GM06990 (cell line): ENCODE data around the gene RFLNA.

Experiments
- DNase-seq: peaks from one replicate; pipeline ENCODE4 v3.0.0-alpha.2; 2011; ENCODE audit not compliant: insufficient read length; ENCODE audit errors: extremely low read depth
- H3K27me3 ChIP-seq: replicated peaks from 2 replicates; pipeline ENCODE4 v1.6.0; 2011; ENCODE audit warnings: low read length; ENCODE audit not compliant: control insufficient read depth, insufficient read depth
- H3K36me3 ChIP-seq: 2 replicates; pipeline ENCODE4 v1.5.1; 2011; ENCODE audit warnings: low read length; ENCODE audit not compliant: control insufficient read depth, insufficient read depth
- H3K4me3 ChIP-seq: replicated peaks from 2 replicates; pipeline ENCODE4 v1.5.1; 2011; ENCODE audit warnings: low read depth, mild to moderate bottlenecking, control low read depth, low read length
- CTCF ChIP-seq: IDR thresholded peaks from 2 replicates; pipeline ENCODE4 v1.5.1; 2011; ENCODE audit warnings: low read length, control low read depth, mild to moderate bottlenecking, inconsistent platforms; ENCODE audit not compliant: insufficient read depth, poor library complexity, severe bottlenecking

RFLNA gene

GRCh38 chr12:124328636-124329035, 33.7 kb downstream of the RFLNA start:
- no peak for TF ChIP-seq CTCF
- DNase-seq, result no peak
- peaks cover 48% of the 10 kb centered on the region for H3K36me3 ChIP-seq
- no peaks in the 10 kb centered on the region for H3K27me3 ChIP-seq
- no peak overlapping the region for H3K4me3 ChIP-seq

- Histone ChIP-seq H3K36me3 (peaks cover 48% of the 10 kb centered on the region), H3K4me3 (no peak overlapping the region), H3K27me3 (no peaks in the 10 kb centered on the region)
- DNase-seq, result no peak
- peak; percentile 21 for TF ChIP-seq CTCF
Observed at GRCh38 chr12:124332058-124332672, 37.3 kb downstream of the RFLNA start.

- H3K27me3 ChIP-seq, result no peaks in the 10 kb centered on the region
- H3K4me3 ChIP-seq, result no peak overlapping the region
- peaks cover 46% of the 10 kb centered on the region for H3K36me3 ChIP-seq
- TF ChIP-seq CTCF, result no peak
- no peak for DNase-seq
Observed at GRCh38 chr12:124332900-124333299, 38.0 kb downstream of the RFLNA start.

GRCh38 chr12:124333724-124334123, 38.8 kb downstream of the RFLNA start:
- DNase-seq, result no peak
- Histone ChIP-seq H3K27me3 (no peaks in the 10 kb centered on the region), H3K36me3 (peaks cover 45% of the 10 kb centered on the region), H3K4me3 (no peak overlapping the region)
- TF ChIP-seq CTCF, result no peak

- no peak for DNase-seq
- TF ChIP-seq CTCF, result no peak
- Histone ChIP-seq H3K36me3 (peaks cover 44% of the 10 kb centered on the region), H3K4me3 (no peak overlapping the region), H3K27me3 (no peaks in the 10 kb centered on the region)
Observed at GRCh38 chr12:124334266-124334665, 39.4 kb downstream of the RFLNA start.

- DNase-seq, result no peak
- no peak overlapping the region for H3K4me3 ChIP-seq
- no peak for TF ChIP-seq CTCF
- peaks cover 43% of the 10 kb centered on the region for H3K36me3 ChIP-seq
- no peaks in the 10 kb centered on the region for H3K27me3 ChIP-seq
Observed at GRCh38 chr12:124334976-124335375, 40.1 kb downstream of the RFLNA start.
